ENCODE results near the gene LENG1. TPM values are rescaled to one million over a fixed set of nuclear protein-coding genes. Genes with fewer than 3 reads are reported as not detected.
A peak's percentile ranks its signal among the peaks of the same experiment; 100 is the strongest.

Gene LENG1
- total and polyA plus RNA-seq, 9 of the 15 experiments (the other 6 are each of a cell fraction or from before 2014, with no cell fraction given), result 0.30 to 10.5 (median 4.7) TPM

DNA sequence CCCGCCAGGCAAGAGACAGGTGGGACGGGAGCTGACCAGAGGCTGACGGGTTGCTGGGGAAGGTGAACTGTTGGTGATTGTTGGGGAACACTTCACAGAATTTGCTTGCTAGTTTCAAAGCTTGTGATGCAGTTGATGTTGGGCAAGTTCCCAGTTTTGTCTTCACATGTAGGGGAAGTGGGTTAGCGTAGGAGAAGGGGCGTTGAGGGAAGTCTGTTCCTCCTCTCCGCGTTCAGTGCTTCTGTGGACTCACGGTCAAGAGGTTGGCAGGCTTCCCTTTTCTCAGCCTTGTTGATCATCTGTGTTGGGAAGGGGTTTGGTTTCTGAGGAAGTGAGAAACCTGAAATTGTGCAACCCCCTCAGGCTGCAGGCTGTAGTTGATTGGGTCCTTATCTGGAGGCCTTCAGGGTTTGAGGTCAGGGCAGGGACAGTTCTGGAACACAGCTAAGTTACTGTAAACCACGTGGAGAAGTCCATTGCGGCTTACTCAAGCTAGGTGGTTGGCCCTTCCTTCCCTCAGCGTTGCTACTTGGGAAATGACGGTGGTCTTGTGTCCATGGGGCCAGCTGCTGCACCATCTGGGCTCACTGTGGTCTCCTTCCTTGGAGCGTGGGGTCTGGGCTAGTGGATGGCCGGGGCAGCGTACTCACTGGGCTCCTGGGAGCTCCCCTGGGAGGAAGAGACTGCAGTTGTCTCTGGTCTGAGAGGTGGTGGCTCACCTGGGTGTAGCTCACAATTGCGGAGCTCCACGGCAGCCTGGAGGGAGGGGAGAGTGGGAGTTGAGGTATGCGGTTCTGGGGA lies 48.7 kb upstream of the LENG1 start (continued):
- TF ChIP-seq SOX6 (IDR thresholded peaks at IDR 0.05) (peak; percentile 91), MCM3 (IDR thresholded peaks at IDR 0.05) (no peak), NCOA6 (IDR thresholded peaks at IDR 0.05) (no peak), DIDO1 (tag; IDR thresholded peaks at IDR 0.05; ENCODE audit: low read depth) (no peak), CHD4 (IDR thresholded peaks at IDR 0.05; ENCODE audit: insufficient read depth, insufficient replicate concordance, low read depth, low read length, poor library complexity, severe bottlenecking) (no peak), TAF9B (IDR thresholded peaks at IDR 0.05; ENCODE audit: partially characterized antibody) (peak; percentile 72), CSDE1 (IDR thresholded peaks at IDR 0.05) (no peak), ZNF274 (IDR thresholded peaks at IDR 0.05; ENCODE audit: borderline replicate concordance, low read depth, low read length) (no peak), SLC30A9 (CRISPR knock-in tag; IDR thresholded peaks at IDR 0.05) (no peak), NRF1 (conservative IDR thresholded peaks at IDR 0.05 in 1 of 2, IDR thresholded peaks at IDR 0.05 in 1 of 2) (peak; percentile 24 to 55; a peak in 2 of 4 replicates)
- TF ChIP-seq, protein P1, sequence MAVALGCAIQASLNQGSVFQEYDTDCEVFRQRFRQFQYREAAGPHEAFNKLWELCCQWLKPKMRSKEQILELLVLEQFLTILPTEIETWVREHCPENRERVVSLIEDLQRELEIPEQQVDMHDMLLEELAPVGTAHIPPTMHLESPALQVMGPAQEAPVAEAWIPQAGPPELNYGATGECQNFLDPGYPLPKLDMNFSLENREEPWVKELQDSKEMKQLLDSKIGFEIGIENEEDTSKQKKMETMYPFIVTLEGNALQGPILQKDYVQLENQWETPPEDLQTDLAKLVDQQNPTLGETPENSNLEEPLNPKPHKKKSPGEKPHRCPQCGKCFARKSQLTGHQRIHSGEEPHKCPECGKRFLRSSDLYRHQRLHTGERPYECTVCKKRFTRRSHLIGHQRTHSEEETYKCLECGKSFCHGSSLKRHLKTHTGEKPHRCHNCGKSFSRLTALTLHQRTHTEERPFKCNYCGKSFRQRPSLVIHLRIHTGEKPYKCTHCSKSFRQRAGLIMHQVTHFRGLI (CRISPR knock-in tag; IDR thresholded peaks at IDR 0.05), result 0 out of 2 replicates have a peak, but pooled peaks have one; percentile 41
- TF ChIP-seq, protein P2, sequence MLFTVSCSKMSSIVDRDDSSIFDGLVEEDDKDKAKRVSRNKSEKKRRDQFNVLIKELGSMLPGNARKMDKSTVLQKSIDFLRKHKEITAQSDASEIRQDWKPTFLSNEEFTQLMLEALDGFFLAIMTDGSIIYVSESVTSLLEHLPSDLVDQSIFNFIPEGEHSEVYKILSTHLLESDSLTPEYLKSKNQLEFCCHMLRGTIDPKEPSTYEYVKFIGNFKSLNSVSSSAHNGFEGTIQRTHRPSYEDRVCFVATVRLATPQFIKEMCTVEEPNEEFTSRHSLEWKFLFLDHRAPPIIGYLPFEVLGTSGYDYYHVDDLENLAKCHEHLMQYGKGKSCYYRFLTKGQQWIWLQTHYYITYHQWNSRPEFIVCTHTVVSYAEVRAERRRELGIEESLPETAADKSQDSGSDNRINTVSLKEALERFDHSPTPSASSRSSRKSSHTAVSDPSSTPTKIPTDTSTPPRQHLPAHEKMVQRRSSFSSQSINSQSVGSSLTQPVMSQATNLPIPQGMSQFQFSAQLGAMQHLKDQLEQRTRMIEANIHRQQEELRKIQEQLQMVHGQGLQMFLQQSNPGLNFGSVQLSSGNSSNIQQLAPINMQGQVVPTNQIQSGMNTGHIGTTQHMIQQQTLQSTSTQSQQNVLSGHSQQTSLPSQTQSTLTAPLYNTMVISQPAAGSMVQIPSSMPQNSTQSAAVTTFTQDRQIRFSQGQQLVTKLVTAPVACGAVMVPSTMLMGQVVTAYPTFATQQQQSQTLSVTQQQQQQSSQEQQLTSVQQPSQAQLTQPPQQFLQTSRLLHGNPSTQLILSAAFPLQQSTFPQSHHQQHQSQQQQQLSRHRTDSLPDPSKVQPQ (CRISPR knock-in tag; IDR thresholded peaks at IDR 0.05; ENCODE audit: borderline replicate concordance), result no peak
- TF ChIP-seq, protein P3, sequence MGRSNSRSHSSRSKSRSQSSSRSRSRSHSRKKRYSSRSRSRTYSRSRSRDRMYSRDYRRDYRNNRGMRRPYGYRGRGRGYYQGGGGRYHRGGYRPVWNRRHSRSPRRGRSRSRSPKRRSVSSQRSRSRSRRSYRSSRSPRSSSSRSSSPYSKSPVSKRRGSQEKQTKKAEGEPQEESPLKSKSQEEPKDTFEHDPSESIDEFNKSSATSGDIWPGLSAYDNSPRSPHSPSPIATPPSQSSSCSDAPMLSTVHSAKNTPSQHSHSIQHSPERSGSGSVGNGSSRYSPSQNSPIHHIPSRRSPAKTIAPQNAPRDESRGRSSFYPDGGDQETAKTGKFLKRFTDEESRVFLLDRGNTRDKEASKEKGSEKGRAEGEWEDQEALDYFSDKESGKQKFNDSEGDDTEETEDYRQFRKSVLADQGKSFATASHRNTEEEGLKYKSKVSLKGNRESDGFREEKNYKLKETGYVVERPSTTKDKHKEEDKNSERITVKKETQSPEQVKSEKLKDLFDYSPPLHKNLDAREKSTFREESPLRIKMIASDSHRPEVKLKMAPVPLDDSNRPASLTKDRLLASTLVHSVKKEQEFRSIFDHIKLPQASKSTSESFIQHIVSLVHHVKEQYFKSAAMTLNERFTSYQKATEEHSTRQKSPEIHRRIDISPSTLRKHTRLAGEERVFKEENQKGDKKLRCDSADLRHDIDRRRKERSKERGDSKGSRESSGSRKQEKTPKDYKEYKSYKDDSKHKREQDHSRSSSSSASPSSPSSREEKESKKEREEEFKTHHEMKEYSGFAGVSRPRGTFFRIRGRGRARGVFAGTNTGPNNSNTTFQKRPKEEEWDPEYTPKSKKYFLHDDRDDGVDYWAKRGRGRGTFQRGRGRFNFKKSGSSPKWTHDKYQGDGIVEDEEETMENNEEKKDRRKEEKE (IDR thresholded peaks at IDR 0.05; ENCODE audit: borderline replicate concordance in 1 of 2, control insufficient read depth in 1 of 2, low read depth in 2 of 2, low read length in 1 of 2), result peak in 1 of 2 experiments; percentile 90; a peak in 2 of 4 replicates
- TF ChIP-seq, protein P4, sequence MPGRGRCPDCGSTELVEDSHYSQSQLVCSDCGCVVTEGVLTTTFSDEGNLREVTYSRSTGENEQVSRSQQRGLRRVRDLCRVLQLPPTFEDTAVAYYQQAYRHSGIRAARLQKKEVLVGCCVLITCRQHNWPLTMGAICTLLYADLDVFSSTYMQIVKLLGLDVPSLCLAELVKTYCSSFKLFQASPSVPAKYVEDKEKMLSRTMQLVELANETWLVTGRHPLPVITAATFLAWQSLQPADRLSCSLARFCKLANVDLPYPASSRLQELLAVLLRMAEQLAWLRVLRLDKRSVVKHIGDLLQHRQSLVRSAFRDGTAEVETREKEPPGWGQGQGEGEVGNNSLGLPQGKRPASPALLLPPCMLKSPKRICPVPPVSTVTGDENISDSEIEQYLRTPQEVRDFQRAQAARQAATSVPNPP (IDR thresholded peaks at IDR 0.05; ENCODE audit: borderline replicate concordance, insufficient read depth, insufficient read length), result no peak
- TF ChIP-seq, protein P5, sequence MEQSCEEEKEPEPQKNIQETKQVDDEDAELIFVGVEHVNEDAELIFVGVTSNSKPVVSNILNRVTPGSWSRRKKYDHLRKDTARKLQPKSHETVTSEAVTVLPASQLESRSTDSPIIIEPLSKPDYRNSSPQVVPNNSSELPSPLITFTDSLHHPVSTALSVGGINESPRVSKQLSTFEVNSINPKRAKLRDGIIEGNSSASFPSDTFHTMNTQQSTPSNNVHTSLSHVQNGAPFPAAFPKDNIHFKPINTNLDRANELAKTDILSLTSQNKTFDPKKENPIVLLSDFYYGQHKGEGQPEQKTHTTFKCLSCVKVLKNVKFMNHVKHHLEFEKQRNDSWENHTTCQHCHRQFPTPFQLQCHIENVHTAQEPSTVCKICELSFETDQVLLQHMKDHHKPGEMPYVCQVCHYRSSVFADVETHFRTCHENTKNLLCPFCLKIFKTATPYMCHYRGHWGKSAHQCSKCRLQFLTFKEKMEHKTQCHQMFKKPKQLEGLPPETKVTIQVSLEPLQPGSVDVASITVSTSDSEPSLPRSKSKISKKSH (CRISPR knock-in tag; IDR thresholded peaks at IDR 0.05), result no peak

Data from K562 (cell line).